ENCODE measurements around the gene WWOX.

Gene WWOX

DNA sequence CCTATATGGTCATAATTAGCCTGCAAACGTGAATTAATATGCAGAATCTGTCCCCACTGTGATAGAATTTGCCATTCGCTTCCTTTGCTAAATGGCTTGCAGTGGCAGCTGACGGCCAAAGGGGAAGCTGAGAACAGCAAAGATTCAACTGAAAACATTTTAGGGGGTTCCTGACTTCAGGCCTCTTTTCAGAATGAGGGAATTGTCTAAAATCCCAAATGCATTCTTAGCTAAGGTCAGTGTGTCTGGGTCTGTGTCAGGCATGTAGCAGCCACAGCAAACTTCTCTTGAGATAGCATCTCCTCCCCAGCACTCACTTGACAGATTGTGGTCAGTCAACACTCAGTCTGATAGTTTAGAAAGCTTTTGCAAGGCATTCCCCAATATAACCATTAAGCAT, 701.1 kb downstream of the WWOX start:
- no peak for DNase-seq (ENCODE audit: low read depth)

DNA sequence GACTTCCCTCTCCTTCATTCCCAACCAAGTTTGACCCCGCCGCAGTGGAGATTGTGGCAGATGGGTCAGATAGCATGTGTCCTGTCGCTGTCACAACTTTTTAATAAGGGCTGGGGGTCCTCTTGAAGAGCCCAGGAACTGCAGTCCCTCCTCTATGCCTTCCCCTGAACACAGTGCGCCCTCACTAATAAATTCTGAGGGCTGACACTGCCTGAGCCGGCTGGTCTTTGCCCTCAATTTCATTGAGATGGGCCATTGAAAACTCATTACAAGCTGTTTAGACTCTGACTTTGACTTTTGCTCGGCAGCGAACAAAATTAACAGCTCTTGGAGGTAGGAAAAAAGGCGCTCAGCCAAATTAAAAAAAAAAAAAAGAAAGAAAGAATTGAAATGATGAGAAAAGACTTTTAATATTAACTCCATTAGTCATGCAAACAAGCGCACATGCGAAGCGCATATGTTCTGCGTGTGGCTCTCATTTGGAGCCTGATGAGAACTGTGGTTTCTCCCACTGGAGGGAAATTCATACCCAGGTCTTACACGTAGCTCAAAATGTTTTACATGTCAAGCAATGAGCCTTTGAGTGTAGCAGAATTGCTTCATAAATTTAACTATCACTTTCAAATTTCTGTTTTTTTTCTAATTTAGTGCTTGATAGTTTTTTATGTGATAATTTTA, 704.7 kb downstream of the WWOX start:
- DNase-seq (ENCODE audit: low read depth) = no peak

DNA sequence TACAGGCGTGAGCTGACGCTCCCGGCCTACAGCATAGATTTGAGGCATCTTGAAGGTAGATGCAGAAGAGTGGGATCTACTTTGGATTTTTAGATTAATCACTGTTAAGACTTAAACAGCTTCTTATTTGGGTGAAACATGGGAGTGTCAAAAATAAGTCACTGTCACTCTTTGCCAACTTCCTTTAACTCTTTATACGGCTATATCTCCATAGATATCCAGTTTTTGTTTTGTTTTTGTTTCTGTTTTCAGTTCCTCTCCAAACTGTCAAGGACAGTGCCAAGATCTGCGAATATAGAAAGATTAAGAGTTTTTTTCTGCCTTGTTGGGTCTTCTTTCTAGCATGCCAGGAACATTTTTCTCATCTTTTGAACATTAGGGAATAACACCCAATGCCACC, 706.1 kb downstream of the WWOX start:
- no peak for DNase-seq (ENCODE audit: low read depth)

DNA sequence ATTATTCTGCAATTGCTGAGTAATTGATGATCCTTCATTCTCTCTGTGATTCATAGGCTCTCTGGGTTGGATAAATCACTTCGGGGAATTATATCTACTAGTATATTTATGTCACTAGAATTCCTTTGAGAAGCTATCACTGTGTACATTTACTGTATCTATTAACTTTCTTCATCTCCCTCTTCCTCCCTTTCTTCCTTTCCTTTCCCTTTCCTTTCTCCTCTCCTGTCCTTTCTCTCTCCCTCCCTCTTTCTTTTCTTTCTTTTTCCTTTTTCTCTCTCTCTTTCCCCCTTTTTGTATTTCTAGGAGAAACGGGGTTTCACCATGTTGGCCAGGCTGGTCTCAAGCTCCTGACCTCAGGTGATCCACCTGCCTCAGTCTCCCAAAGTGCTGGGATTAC, 711.8 kb downstream of the WWOX start:
- DNase-seq (ENCODE audit: low read depth) = no peak

DNA sequence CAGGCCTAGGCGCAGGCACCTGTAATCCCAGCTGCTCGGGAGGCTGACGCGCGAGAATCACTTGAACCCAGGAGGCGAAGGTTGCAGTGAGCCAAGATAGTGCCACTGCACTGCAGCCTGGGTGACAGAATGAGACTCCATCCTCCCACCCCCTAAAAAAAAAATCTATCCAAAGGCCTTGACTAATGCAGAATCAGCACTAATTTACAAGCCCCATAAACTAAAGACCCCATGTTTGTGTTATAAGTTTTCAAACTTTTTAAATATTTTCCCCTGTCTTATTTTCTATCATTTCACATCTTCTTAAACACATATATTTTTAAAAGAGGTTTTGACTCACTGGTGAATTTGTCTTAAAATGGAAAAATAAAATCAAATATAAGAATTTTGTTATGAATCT, 713.1 kb downstream of the WWOX start:
- no peak for DNase-seq (ENCODE audit: low read depth)

DNA sequence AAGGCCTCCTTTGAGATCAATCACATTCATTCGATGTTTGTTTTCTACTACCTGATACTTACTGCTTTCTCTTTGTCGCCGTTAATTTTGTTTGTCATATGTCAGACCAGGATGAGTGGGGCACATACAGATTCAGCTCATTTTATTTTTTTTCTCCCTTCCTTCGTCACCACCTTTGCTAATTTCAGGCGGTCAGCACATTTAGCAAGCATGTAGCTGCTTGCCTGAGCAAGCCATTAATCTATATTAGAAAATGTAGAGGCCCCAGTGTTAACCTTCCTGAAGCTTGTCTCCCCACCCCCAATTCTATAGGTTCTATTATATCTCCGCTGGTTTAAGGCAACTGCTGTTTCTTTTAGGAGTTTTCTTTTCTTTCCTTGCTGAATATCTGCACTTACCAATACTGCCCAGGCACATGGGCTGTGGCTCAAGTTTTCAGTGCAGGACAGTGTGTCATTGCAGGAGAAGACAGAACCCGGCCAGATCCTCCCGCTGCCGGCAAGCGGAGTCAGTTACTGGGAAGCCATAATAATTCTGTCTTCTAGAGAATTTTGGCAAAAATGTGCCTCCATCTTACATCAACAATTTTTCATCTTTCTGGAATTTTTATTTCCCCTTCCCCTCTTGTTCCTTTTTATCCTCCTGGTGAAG, 714.3 kb downstream of the WWOX start:
- DNase-seq (ENCODE audit: low read depth) = no peak

DNA sequence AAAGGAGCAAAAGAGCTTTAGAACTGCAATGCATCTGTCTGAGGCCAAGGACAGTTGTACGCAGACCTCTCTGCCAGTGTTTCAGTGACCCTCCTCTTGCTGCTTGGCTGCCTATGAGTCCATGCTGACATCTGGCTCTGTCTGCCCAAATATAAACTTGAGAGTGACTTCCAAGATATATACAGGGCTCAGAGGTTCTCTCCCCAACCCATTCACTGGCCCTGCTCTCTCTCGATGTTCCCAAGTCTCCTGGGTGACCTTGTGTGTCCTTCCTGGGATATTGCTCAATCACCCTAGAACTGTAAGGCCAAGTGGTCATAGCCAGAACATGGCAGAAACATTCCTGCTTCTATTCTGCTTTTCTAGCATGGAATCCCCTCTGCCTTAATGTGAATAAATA, 716.3 kb downstream of the WWOX start:
- no peak for DNase-seq (ENCODE audit: low read depth)

DNA sequence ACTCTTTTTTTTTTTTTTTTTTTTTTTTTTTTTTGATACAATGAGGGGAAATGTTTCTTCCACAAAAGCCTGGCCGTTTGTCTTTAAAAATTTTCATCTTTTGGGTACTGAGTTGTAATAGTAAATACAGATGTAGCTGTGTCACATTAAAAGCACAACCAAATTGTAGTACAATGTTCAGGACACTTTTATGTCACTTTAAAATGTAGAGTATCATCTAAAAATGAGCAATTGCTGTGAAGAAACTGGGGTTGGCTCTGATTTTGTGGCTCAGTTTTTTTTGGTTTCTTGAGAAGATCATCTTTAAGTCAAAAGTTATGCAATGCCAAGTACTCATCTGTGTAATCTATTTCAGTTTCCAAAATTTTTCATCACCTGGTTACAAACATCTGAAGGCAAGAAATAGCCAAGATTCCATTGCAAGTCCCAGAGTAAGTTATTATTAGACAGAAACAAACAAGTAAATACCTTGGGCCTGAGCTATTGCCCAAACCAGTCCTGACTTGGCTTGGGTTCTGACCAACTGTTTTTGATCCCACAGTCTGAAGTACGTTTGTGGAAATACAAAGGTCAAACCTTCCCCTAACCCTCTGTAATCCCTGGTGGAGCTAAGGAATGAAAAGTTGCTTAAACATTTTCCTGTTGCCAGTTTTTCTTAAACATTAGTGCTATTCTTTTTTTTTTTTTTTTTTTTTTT, 717.2 kb downstream of the WWOX start:
- no peak for DNase-seq (ENCODE audit: low read depth)

DNA sequence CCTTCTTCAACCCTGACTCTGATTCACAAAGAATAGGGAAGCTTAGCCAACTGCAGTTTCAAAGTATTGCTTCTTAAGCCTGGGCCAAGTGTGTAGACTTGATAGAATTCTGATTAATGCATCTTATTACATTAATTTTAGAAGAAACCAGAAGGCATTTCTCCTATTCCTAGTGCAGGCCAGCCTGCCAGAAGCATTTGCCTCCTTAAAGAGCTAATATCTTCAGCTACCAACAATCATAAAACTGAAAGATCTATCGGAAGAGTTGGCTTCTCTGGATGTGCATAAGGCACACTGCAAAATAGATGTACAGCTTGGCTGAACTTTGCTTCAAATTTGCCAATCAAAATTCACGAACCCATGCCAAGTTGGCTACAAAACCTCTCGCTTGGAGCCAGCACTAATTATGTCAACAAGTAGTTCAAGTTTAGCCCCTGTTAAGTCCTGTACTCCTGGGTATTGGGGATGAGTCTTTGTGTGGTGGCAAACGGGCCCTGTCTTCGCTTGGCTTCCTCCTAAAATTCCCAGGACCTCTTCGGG, 717.8 kb downstream of the WWOX start:
- DNase-seq (ENCODE audit: low read depth) = no peak

DNA sequence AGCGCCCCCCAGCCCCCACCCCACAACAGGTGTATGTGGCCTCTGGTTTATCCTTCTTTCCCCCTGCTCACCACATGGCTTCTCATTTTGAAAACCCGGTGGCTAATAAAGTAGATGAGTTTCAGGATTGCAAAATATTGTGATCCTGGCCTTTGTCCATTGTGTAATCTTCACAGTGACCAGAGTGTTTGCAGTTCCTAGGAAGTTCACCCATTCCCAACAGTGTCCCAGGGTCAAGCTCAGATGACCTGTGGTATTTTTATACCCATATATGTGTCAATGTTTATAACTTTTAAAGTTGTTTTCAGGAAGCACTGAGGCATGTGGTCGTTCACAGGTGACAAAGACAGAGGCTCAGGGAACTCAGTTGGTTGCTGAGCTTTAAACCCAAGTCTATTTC, 721.9 kb downstream of the WWOX start:
- no peak for DNase-seq (ENCODE audit: low read depth)

DNA sequence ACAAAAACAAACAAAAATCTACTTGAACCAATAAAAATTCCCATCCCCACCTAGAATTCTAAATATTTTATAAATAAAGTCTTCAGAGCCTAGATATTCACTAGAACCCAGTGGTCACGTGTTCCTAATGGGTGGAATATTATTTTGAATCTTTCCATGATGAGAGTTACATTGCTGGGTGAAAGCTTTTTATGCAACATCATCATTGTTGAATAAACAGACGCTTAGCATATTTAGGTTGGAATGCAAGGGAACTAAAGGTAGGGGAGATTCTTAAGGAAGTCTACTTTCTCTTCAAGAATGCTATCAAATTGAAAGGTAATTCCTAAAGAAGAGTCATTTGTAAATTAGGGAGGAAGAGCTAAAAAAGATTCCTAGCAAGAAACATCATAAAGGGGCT, 723.1 kb downstream of the WWOX start:
- DNase-seq (ENCODE audit: low read depth) = no peak

DNA sequence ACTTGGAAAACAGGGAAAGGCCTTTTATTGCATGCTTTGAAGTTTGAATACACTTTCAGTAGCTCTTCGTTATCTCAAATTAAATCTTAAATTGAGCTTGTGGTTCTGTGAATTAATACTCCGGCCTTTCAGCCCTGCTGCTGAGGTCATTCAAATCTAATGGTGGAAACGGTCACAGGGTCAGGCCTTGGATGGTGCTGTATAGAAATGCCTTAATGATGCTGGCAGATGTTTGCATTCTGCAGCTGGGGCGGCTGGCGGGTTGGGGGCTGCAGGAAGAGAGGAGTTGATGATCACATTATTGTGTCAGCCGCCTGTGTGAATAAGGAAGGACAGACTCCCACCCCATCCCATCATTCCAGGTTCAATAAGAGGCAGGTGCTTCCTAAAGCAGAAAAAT, 723.6 kb downstream of the WWOX start:
- no peak for DNase-seq (ENCODE audit: low read depth)

DNA sequence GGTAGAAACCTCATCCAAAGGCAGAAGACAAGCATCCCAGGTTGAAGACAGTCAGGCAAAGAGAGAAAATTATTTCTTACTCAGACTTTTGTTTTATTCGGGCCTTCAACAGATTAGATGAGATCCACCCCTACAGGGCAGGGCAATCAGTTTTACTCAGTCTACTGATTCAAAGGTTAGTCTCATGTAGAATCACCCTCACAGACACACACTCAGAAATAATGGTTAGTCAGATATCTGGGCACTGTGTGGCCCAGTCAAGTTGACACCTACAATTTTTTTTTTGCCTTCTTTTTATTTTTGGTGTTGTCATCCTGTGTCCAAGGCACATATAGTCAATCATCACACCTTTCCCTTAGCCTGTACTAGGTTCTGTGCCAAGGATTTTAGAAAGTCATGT, 729.8 kb downstream of the WWOX start:
- DNase-seq (ENCODE audit: low read depth) = no peak

DNA sequence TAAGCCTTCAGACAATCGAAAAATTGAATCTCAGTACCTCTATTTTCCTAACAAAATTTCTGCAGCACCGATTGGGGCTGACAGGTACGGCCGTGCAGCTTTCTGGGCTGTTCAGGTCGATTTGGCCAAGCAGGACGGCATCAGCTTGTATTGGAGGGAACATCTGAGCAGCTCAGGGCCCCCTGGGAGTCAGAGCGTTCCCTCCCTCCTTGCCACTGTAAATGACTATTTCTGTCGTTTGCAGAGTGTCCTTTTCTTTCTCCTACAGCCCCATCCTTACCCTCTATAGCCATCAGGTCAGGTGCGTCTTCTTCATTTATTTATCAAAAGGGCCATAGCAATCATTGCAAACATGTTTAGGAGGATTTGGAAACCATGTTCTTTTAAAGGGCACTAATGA, 731.1 kb downstream of the WWOX start:
- no peak for DNase-seq (ENCODE audit: low read depth)

DNA sequence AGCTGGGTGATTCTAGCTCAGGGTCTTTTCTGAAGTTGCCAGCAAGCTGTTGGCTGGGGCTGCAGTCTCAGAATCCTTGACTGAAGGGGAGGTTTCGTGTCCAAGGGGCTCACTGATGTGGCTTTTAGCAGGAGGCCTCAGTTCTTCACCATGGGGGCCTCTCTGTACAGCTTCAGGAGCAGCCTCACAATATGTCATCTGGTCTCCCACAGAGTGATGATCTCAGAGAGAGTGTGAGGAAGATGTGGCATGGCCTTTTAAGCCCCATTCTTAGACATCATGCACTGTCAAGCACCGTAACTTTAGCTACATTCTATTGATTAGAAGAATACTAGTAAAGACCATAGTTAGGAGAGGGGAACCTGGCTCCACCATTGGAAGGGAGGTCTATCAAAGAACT, 732.6 kb downstream of the WWOX start:
- DNase-seq (ENCODE audit: low read depth) = no peak

DNA sequence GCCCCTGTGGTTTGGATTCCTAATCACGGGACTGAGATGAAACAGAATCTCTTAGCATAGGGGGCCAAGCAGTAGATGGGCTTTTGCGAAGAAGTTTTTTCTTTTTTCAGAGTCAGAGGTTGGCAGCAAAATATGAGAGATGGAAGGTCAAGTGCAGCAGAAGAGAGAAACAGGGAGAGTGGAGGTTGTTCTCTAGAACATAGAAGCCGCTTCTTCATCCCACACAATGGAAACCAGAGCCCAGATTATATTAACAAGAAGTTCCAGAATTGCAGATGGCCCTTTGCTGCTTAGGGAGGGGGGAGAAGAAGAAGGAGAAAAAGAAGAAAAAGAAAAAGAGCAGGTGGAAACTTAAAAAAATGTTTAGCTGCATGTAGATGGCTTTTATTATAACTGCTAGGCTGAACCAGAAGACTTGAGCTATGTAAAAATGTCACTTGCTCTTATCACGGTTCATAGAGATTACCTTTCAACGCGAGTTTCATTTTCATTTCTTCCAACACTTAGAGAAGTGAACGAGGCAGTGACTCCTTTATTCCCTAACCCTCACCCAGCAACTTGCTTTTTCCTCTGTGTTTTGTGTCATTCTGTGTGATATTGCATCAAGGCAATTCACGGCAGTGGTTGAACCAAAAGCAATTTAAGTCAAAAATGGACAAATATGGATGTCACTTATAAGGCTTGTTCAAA, 737.5 kb downstream of the WWOX start:
- DNase-seq (ENCODE audit: low read depth) = no peak

DNA sequence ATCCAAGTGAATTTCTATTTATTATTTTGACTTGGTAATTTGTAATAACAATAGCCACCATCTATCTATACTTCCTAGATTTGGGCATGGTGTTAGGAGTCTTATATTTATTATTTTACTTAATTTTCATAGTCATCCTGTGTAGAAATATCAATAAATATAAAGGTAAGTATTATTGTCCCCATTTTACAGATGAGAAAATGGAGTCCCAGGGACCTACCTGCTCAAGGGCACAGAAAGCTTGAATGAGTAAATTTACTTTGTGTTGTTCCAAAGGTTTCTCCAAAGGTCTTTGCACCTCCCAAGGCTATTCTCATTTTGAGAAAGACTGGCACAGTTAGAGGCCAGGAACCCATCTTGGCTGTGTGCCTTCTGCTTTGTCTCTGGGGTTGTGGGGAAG, 738.3 kb downstream of the WWOX start:
- no peak for DNase-seq (ENCODE audit: low read depth)

DNA sequence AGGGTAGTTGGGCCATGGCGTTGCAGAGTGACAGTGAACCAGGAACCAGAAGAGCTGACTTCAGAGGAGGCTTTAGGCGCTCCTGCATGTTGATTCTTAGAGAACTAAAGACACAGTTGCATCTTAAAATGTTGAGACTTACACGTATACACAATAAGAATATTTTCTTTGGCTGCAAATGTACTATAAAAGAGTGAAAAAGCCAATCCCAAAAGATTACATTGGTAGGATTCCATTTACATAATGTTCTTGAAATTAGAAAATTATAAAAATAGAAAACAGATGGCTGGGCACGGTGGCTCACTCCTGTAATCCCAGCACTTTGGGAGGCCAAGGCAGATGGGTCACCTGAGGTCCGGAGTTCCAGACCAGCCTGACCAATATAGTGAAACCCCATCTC, 738.8 kb downstream of the WWOX start:
- DNase-seq (ENCODE audit: low read depth) = no peak

DNA sequence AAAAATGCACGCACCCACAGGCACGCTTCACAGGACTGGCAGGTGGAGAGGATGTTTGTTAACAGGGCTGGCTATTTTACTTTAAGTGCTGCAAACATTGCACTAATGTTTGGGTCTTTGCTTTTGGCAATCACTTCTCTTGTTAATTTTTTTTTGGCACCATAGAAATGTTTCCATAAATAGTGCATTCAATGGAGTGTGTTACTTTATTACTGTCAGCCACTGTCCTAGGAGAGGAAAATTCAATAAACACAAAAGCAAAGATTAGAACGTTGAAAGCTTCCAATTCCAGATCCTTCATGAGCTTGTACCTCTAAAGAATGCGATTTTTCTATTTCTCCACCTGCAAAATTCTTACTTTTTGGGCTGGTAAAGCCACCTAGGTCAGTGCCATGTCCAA, 743.5 kb downstream of the WWOX start:
- no peak for DNase-seq (ENCODE audit: low read depth)

DNA sequence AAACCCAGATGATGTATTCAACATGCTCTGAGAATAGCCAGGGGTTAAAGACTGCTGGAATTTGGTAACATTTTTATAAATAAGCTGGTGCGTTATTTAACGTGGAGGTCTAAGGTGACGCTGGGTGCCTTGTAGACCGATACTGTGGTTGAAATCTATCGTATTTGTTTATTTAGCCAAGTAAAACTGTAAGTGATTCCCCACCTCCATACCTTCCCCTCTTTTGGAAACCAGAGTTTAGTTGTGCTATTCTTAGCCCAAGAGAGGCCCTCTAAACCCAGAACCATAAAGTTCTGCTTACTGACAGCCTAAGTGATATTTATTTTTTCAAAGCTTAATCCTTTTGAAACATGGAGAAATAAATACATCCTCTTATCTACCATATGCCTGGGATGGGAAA, 744.5 kb downstream of the WWOX start:
- DNase-seq (ENCODE audit: low read depth) = no peak

DNA sequence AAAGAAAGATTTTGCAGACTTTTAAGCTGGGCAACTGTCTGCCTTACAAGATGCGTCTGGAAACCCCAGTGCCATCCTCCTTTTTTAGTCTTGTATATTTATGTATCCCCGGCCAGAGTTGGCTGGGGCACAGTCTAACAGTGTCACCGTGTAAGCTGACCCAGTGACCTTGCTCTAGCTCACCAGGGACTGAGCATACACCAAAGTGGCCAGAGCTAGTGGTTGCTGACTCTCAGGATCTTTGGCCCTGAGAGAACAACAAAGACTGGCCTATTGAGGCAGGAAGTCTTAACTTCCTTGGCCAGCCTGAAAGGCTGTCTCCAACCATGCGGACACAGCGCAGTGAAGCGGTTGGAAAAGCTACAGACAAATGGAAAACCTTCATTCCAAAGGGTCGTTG, 745.2 kb downstream of the WWOX start:
- no peak for DNase-seq (ENCODE audit: low read depth)

DNA sequence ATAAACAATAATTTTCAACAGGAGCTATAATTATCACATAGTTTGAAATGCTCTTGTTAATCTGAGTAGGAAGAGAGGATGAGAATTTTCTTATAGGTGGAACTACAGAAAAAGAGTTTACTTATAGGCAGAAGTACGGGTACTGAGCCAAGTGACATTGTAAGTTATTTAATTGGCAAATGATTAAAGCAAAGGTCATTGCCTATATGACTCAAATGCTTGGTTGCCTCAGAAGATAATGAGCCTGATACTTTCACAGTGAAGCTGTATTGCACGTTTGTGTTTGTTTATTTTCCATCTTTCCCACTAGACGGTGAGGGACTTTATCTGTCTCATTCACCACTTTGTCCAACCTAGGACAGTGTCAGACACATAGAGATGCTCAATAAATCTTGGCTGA, 751.8 kb downstream of the WWOX start:
- DNase-seq (ENCODE audit: low read depth) = no peak
